Gastrocnemius medialis (tissue), 4 donors: ENCODE measurements around the gene FAM241A. TPM values are rescaled to one million over a fixed set of nuclear protein-coding genes. Genes with fewer than 3 reads are reported as not detected.
A peak's percentile ranks its signal among the peaks of the same experiment; 100 is the strongest.

ENCODE experiments used
- ATAC-seq, 2 donors: fragments of 150-250 bp; one replicate each; pipeline ENCODE4 v1.9.1; 2016
- DNase-seq, 2 donors: peaks; one replicate each; pipeline ENCODE4 v3.0.0-alpha.2; 2019
- H3K27ac ChIP-seq, 4 donors: fragments of 200-600 bp; sonication (generic); 1 replicate in 1 of 4; 2 replicates in 3 of 4; pipeline ENCODE4 v1.5.1; 2016 to 2018; ENCODE audit warnings: mild to moderate bottlenecking in 2 of 4, moderate library complexity in 1 of 4
- H3K27me3 ChIP-seq, 3 donors: fragments of 200-600 bp; sonication (generic) in 2 of 3; 1 replicate in 1 of 3; 2 replicates in 2 of 3; pipeline versions ENCODE4 v1.5.1 to v1.6.0; 2016 to 2019; ENCODE audit warnings: mild to moderate bottlenecking in 1 of 3, moderate library complexity in 1 of 3
- H3K36me3 ChIP-seq, 2 donors: fragments of 200-600 bp; sonication (generic) in 1 of 2; one replicate each; pipeline ENCODE4 v1.5.1; 2017 to 2018
- H3K4me1 ChIP-seq, 2 donors: fragments of 200-600 bp; sonication (generic) in 1 of 2; one replicate each; pipeline ENCODE4 v1.5.1; 2016 to 2017; ENCODE audit warnings: mild to moderate bottlenecking in 2 of 2
- H3K4me3 ChIP-seq, 4 donors: fragments of 200-600 bp; sonication (generic) in 3 of 4; 1 replicate in 1 of 4; 2 replicates in 3 of 4; pipeline ENCODE4 v1.5.1; 2016 to 2019; ENCODE audit warnings: mild to moderate bottlenecking in 2 of 4
- H3K9me3 ChIP-seq, 3 donors: fragments of 200-600 bp; sonication (generic) in 2 of 3; 1 replicate in 1 of 3; 2 replicates in 2 of 3; pipeline ENCODE4 v1.5.1; 2016 to 2019
- CTCF ChIP-seq, 5 experiments: fragments of 450-650 bp in 3 of 5; fragments of 200-600 bp in 2 of 5; sonication (generic) in 2 of 5; IDR thresholded peaks in 4 of 5; conservative IDR thresholded peaks in 1 of 5; 1 replicate in 4 of 5; 2 replicates in 1 of 5; pipeline ENCODE4 v1.5.1; 2016 to 2019; ENCODE audit warnings: antibody characterized with exemption in 5 of 5, mild to moderate bottlenecking in 3 of 5, moderate library complexity in 3 of 5
- POLR2A ChIP-seq, 2 donors: fragments of 450-650 bp; IDR thresholded peaks; one replicate each; pipeline ENCODE4 v1.6.1; 2017; ENCODE audit warnings: antibody characterized with exemption in 2 of 2, mild to moderate bottlenecking in 2 of 2, moderate library complexity in 2 of 2
- in situ Hi-C, 4 donors: fragments of 200-750 bp; cut with MboI; loops; one replicate each; pipeline versions ENCODE4 v1.15.0 to v1.8.0; 2017; ENCODE audit warnings: low sequenced_read_pairs in 4 of 4
- intact Hi-C: fragments of 100-400 bp; cut with DNase I; formaldehyde crosslinking; loops from one replicate; pipeline ENCODE4 v1.15.1; 2023; ENCODE audit warnings: low total_unique reads
- total RNA-seq, 4 donors: library from RNA; depleted of rRNA; stranded (reverse); fragments of >200 nt; gene quantifications; one replicate each; pipeline versions ENCODE4 v1.1.0 to v1.2.3, GENCODE V29; 2016

FAM241A gene
- total RNA-seq, 4 donors from 2014 or later, result 2.3 to 7.0 (median 3.3) TPM

GRCh38 chr4:112210777-112211176, 65.5 kb downstream of the FAM241A start:
- DNase-seq (no peak), ATAC-seq (no peak)
- no peaks in the 10 kb centered on the region for H3K36me3 ChIP-seq
- no peaks in the 10 kb centered on the region for H3K27me3 ChIP-seq
- in situ Hi-C loops, result no loop called here
- intact Hi-C loops, result loop anchor here (5.0 kb wide), 1 partner anchor 57 kb away; no protein-coding TSS in a partner anchor
- H3K4me1 ChIP-seq, result no peaks in the 10 kb centered on the region
- H3K9me3 ChIP-seq, result no peaks in the 10 kb centered on the region
- H3K27ac ChIP-seq, result no peak overlapping the region
- no peak overlapping the region for H3K4me3 ChIP-seq
- no peak for TF ChIP-seq POLR2A (IDR thresholded peaks at IDR 0.05)
- no peak for TF ChIP-seq CTCF (IDR thresholded peaks at IDR 0.05 in 4 of 5, conservative IDR thresholded peaks at IDR 0.05 in 1 of 5)

GRCh38 chr4:112213091-112213490, 67.8 kb downstream of the FAM241A start:
- Histone ChIP-seq H3K36me3 (no peaks in the 10 kb centered on the region), H3K27me3 (no peaks in the 10 kb centered on the region), H3K4me3 (no peak overlapping the region), H3K9me3 (no peaks in the 10 kb centered on the region), H3K4me1 (no peaks in the 10 kb centered on the region), H3K27ac (no peak overlapping the region)
- in situ Hi-C loops, result no loop called here
- ATAC-seq, result peak in 1 of 2 donors; percentile 51
- TF ChIP-seq CTCF (IDR thresholded peaks at IDR 0.05 in 4 of 5, conservative IDR thresholded peaks at IDR 0.05 in 1 of 5), result no peak
- no peak for TF ChIP-seq POLR2A (IDR thresholded peaks at IDR 0.05)
- intact Hi-C loops, result loop anchor here (5.0 kb wide), 1 partner anchor 54 kb away; no protein-coding TSS in a partner anchor
- DNase-seq, result no peak

- H3K4me1 ChIP-seq, result no peaks in the 10 kb centered on the region
- TF ChIP-seq CTCF (IDR thresholded peaks at IDR 0.05 in 4 of 5, conservative IDR thresholded peaks at IDR 0.05 in 1 of 5) (no peak), POLR2A (IDR thresholded peaks at IDR 0.05) (no peak)
- in situ Hi-C loops, result no loop called here
- no peaks in the 10 kb centered on the region for H3K9me3 ChIP-seq
- DNase-seq, result no peak
- H3K27me3 ChIP-seq, result no peaks in the 10 kb centered on the region
- H3K27ac ChIP-seq, result no peak overlapping the region
- no peak for ATAC-seq
- intact Hi-C loops, result loop anchor here (1.0 to 5.0 kb wide), 2 partner anchors 18 to 53 kb away; no protein-coding TSS in a partner anchor
- no peak overlapping the region for H3K4me3 ChIP-seq
- no peaks in the 10 kb centered on the region for H3K36me3 ChIP-seq
Measured at GRCh38 chr4:112213856-112214255, 68.6 kb downstream of the FAM241A start.

GRCh38 chr4:112214390-112215264, 69.4 kb downstream of the FAM241A start:
- Histone ChIP-seq H3K27me3 (no peaks in the 10 kb centered on the region), H3K4me1 (no peaks in the 10 kb centered on the region), H3K4me3 (no peak overlapping the region), H3K36me3 (no peaks in the 10 kb centered on the region), H3K9me3 (no peaks in the 10 kb centered on the region), H3K27ac (no peak overlapping the region)
- DNase-seq (no peak), ATAC-seq (peak in 1 of 2 donors; percentile 49)
- no peak for TF ChIP-seq POLR2A (IDR thresholded peaks at IDR 0.05)
- TF ChIP-seq CTCF (IDR thresholded peaks at IDR 0.05 in 4 of 5, conservative IDR thresholded peaks at IDR 0.05 in 1 of 5), result peak; percentile 27 to 55 (median 28)
- in situ Hi-C loops (no loop called here), intact Hi-C loops (loop anchor here (1.0 to 5.0 kb wide), 2 partner anchors 18 to 53 kb away; no protein-coding TSS in a partner anchor)
